Measurements from ENCODE around the gene GLRX5.

The GLRX5 gene

GRCh38 chr14:95495076-95495475, 39.8 kb upstream of the GLRX5 start:
- H3K27me3 ChIP-seq (ENCODE audit: insufficient read depth, low read depth): no peaks in the 10 kb centered on the region
- no peak overlapping the region for H3K27ac ChIP-seq
- no peaks in the 10 kb centered on the region for H4K20me1 ChIP-seq (ENCODE audit: insufficient read depth)
- no peak for TF ChIP-seq CTCF (conservative IDR thresholded peaks at IDR 0.05; ENCODE audit: low read depth, low read length)
- no peaks in the 10 kb centered on the region for H3K4me1 ChIP-seq (ENCODE audit: low read depth, poor library complexity, severe bottlenecking)
- no peak overlapping the region for H3K9ac ChIP-seq
- H3K4me3 ChIP-seq (IDR thresholded peaks at IDR 0.05; ENCODE audit: insufficient read depth, low read depth, low read length): no peak overlapping the region
- peaks cover 22% of the 10 kb centered on the region; the same call in 1 of the 2 replicates for H3K79me2 ChIP-seq (ENCODE audit: insufficient read depth, low read depth)
- H2AFZ ChIP-seq (ENCODE audit: low read depth): no peak overlapping the region
- no peaks in the 10 kb centered on the region for H3K36me3 ChIP-seq (ENCODE audit: insufficient read depth)
- no peak overlapping the region for H3K4me2 ChIP-seq

GRCh38 chr14:95495538-95496025, 39.3 kb upstream of the GLRX5 start:
- no peaks in the 10 kb centered on the region for H3K36me3 ChIP-seq (ENCODE audit: insufficient read depth)
- H3K9ac ChIP-seq: no peak overlapping the region
- no peak overlapping the region for H3K4me3 ChIP-seq (IDR thresholded peaks at IDR 0.05; ENCODE audit: insufficient read depth, low read depth, low read length)
- no peak overlapping the region for H3K4me2 ChIP-seq
- no peak overlapping the region for H3K27ac ChIP-seq
- H4K20me1 ChIP-seq (ENCODE audit: insufficient read depth): no peaks in the 10 kb centered on the region
- TF ChIP-seq CTCF (conservative IDR thresholded peaks at IDR 0.05; ENCODE audit: low read depth, low read length): no peak
- no peaks in the 10 kb centered on the region for H3K27me3 ChIP-seq (ENCODE audit: insufficient read depth, low read depth)
- H3K79me2 ChIP-seq (ENCODE audit: insufficient read depth, low read depth): peaks cover 22% of the 10 kb centered on the region; the same call in 1 of the 2 replicates
- no peaks in the 10 kb centered on the region for H3K4me1 ChIP-seq (ENCODE audit: low read depth, poor library complexity, severe bottlenecking)
- no peak overlapping the region for H2AFZ ChIP-seq (ENCODE audit: low read depth)

GRCh38 chr14:95496111-95496681, 38.7 kb upstream of the GLRX5 start:
- Histone ChIP-seq H3K27ac (no peak overlapping the region), H3K9ac (no peak overlapping the region), H3K27me3 (ENCODE audit: insufficient read depth, low read depth) (no peaks in the 10 kb centered on the region), H3K36me3 (ENCODE audit: insufficient read depth) (no peaks in the 10 kb centered on the region), H4K20me1 (ENCODE audit: insufficient read depth) (no peaks in the 10 kb centered on the region), H3K4me3 (IDR thresholded peaks at IDR 0.05; ENCODE audit: insufficient read depth, low read depth, low read length) (no peak overlapping the region), H2AFZ (ENCODE audit: low read depth) (no peak overlapping the region), H3K4me2 (no peak overlapping the region), H3K79me2 (ENCODE audit: insufficient read depth, low read depth) (peaks cover 21% of the 10 kb centered on the region; the same call in 1 of the 2 replicates), H3K4me1 (ENCODE audit: low read depth, poor library complexity, severe bottlenecking) (no peaks in the 10 kb centered on the region)
- TF ChIP-seq CTCF (conservative IDR thresholded peaks at IDR 0.05; ENCODE audit: low read depth, low read length): no peak

- H3K27ac ChIP-seq: no peak overlapping the region
- H2AFZ ChIP-seq (ENCODE audit: low read depth): no peak overlapping the region
- H4K20me1 ChIP-seq (ENCODE audit: insufficient read depth): no peaks in the 10 kb centered on the region
- H3K4me1 ChIP-seq (ENCODE audit: low read depth, poor library complexity, severe bottlenecking): no peaks in the 10 kb centered on the region
- no peak overlapping the region for H3K4me3 ChIP-seq (IDR thresholded peaks at IDR 0.05; ENCODE audit: insufficient read depth, low read depth, low read length)
- no peaks in the 10 kb centered on the region for H3K36me3 ChIP-seq (ENCODE audit: insufficient read depth)
- no peak overlapping the region for H3K9ac ChIP-seq
- no peak overlapping the region for H3K4me2 ChIP-seq
- TF ChIP-seq CTCF (conservative IDR thresholded peaks at IDR 0.05; ENCODE audit: low read depth, low read length): no peak
- peaks cover 15% of the 10 kb centered on the region; the same call in 1 of the 2 replicates for H3K79me2 ChIP-seq (ENCODE audit: insufficient read depth, low read depth)
- H3K27me3 ChIP-seq (ENCODE audit: insufficient read depth, low read depth): no peaks in the 10 kb centered on the region
Observed at GRCh38 chr14:95496690-95497259, 38.1 kb upstream of the GLRX5 start.
